ENCODE measurements around the gene NLGN2.

The NLGN2 gene

DNA sequence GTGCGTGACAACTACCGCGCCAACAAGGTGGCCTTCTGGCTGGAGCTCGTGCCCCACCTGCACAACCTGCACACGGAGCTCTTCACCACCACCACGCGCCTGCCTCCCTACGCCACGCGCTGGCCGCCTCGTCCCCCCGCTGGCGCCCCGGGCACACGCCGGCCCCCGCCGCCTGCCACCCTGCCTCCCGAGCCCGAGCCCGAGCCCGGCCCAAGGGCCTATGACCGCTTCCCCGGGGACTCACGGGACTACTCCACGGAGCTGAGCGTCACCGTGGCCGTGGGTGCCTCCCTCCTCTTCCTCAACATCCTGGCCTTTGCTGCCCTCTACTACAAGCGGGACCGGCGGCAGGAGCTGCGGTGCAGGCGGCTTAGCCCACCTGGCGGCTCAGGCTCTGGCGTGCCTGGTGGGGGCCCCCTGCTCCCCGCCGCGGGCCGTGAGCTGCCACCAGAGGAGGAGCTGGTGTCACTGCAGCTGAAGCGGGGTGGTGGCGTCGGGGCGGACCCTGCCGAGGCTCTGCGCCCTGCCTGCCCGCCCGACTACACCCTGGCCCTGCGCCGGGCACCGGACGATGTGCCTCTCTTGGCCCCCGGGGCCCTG lies 9.5 kb downstream of the NLGN2 start:
- H3K27me3 ChIP-seq (replicated peaks; ENCODE audit: control insufficient read depth, insufficient read depth, low read length) = no peaks in the 10 kb centered on the region
- H3K9ac ChIP-seq (ENCODE audit: low read length) = no peak overlapping the region
- H3K4me1 ChIP-seq (ENCODE audit: control insufficient read depth, insufficient read depth, low read length) = peaks cover 18% of the 10 kb centered on the region
- H3K4me3 ChIP-seq (ENCODE audit: low read length) = no peak overlapping the region
- H3K36me3 ChIP-seq (ENCODE audit: control insufficient read depth, insufficient read depth, low read length, severe bottlenecking) = peaks cover 6% of the 10 kb centered on the region
- no peak for DNase-seq (ENCODE audit: low read depth)
- peaks cover 3% of the 10 kb centered on the region for H3K9me3 ChIP-seq (ENCODE audit: control insufficient read depth, low read length)

DNA sequence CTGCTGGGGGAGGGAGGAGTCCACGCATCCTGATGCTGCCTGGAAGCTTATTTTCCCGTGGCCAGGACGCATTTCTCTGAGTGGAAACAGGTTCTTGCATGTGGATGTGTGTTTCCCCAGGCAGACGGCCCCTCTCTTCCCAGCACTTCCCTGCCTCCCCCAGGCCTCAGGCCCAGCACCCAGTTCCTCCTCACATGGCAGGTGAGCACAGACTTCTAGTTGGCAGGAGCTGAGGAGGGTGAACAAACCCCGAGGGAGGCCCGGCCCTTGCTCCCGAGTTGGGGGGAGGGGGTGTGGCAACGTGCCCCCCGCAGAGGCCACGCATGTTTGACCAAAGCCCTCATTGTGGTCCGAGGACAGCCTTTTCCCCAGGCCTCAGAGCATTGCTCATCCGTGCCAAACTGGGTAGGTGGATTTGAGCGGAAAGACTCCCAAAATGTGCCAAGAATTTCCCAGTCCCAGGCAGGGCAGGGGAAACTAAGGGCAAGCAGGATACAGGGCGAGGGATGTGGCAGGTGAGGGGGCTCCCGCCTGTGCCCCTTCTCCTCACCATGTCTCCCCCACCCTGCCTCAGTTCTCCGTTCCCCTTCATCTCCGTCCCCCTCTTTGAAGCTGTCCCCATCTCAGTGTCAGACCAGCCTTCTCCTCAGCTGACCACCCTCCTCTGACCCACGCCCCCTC lies 11.0 kb downstream of the NLGN2 start:
- no peak overlapping the region for H3K9ac ChIP-seq (ENCODE audit: low read length)
- DNase-seq (ENCODE audit: low read depth) = no peak
- peaks cover 3% of the 10 kb centered on the region for H3K4me1 ChIP-seq (ENCODE audit: control insufficient read depth, insufficient read depth, low read length)
- no peak overlapping the region for H3K4me3 ChIP-seq (ENCODE audit: low read length)
- H3K27me3 ChIP-seq (replicated peaks; ENCODE audit: control insufficient read depth, insufficient read depth, low read length) = no peaks in the 10 kb centered on the region
- H3K9me3 ChIP-seq (ENCODE audit: control insufficient read depth, low read length) = peaks cover 3% of the 10 kb centered on the region
- H3K36me3 ChIP-seq (ENCODE audit: control insufficient read depth, insufficient read depth, low read length, severe bottlenecking) = peaks cover 6% of the 10 kb centered on the region

- no peak for DNase-seq (ENCODE audit: low read depth)
- peaks cover 3% of the 10 kb centered on the region for H3K9me3 ChIP-seq (ENCODE audit: control insufficient read depth, low read length)
Observed at GRCh38 chr17:7419819-7420610, 12.4 kb downstream of the NLGN2 start, which contains the start of gene SPEM1. SPEM1 (plus strand) TSS chr17:7420324; CDS start chr17:7420385, 61 bp downstream.

GRCh38 chr17:7421186-7421585 lies 13.5 kb downstream of the NLGN2 start:
- DNase-seq (ENCODE audit: low read depth) = no peak
- Histone ChIP-seq H3K4me3 (ENCODE audit: low read length) (no peak overlapping the region), H3K9me3 (ENCODE audit: control insufficient read depth, low read length) (peaks cover 3% of the 10 kb centered on the region), H3K27me3 (replicated peaks; ENCODE audit: control insufficient read depth, insufficient read depth, low read length) (no peaks in the 10 kb centered on the region), H3K9ac (ENCODE audit: low read length) (no peak overlapping the region), H3K4me1 (ENCODE audit: control insufficient read depth, insufficient read depth, low read length) (no peaks in the 10 kb centered on the region), H3K36me3 (ENCODE audit: control insufficient read depth, insufficient read depth, low read length, severe bottlenecking) (peaks cover 6% of the 10 kb centered on the region)

More at GRCh38 chr17:7419819-7420610, 12.4 kb downstream of the NLGN2 start, which contains the start of gene SPEM1:
- Histone ChIP-seq H3K27me3 (replicated peaks; ENCODE audit: control insufficient read depth, insufficient read depth, low read length) (no peaks in the 10 kb centered on the region), H3K36me3 (ENCODE audit: control insufficient read depth, insufficient read depth, low read length, severe bottlenecking) (peaks cover 6% of the 10 kb centered on the region), H3K4me1 (ENCODE audit: control insufficient read depth, insufficient read depth, low read length) (no peaks in the 10 kb centered on the region), H3K9ac (ENCODE audit: low read length) (no peak within 1 kb of the TSS), H3K4me3 (ENCODE audit: low read length) (no peak within 1 kb of the TSS)

DNA sequence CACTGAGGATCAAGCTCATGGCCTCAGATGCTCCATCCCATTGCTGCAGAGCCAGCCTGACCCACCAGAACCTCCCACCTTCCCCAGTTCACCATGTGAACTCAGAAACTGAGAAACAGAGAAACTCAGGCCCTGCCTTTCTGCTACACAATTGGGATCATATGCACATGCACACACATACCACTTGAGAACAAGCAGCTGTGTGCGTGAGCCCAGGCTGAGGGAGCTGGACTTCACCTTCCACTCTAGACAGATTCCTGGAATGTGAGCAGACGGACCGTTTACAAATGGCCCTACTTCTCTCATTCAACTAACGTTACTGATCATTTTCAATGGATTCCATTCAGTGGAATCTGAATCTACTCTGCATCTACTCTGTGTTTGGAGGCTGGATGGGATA lies 16.0 kb downstream of the NLGN2 start:
- no peak for DNase-seq (ENCODE audit: low read depth)
- Histone ChIP-seq H3K4me1 (ENCODE audit: control insufficient read depth, insufficient read depth, low read length) (no peaks in the 10 kb centered on the region), H3K9me3 (ENCODE audit: control insufficient read depth, low read length) (peaks cover 3% of the 10 kb centered on the region)

GRCh38 chr17:7425316-7425715 lies 17.7 kb downstream of the NLGN2 start, which contains the start of gene SPEM2:
SPEM2 (plus strand) TSS chr17:7425616; CDS start chr17:7425689, 73 bp downstream.
- DNase-seq (ENCODE audit: low read depth) = no peak
- no peaks in the 10 kb centered on the region for H3K27me3 ChIP-seq (replicated peaks; ENCODE audit: control insufficient read depth, insufficient read depth, low read length)
- H3K4me1 ChIP-seq (ENCODE audit: control insufficient read depth, insufficient read depth, low read length) = no peaks in the 10 kb centered on the region
- peaks cover 3% of the 10 kb centered on the region for H3K9me3 ChIP-seq (ENCODE audit: control insufficient read depth, low read length)
- H3K36me3 ChIP-seq (ENCODE audit: control insufficient read depth, insufficient read depth, low read length, severe bottlenecking) = no peaks in the 10 kb centered on the region
- H3K4me3 ChIP-seq (ENCODE audit: low read length) = no peak within 1 kb of the TSS
- H3K9ac ChIP-seq (ENCODE audit: low read length) = no peak within 1 kb of the TSS

More for the DNA sequence above, 16.0 kb downstream of the NLGN2 start:
- H3K4me3 ChIP-seq (ENCODE audit: low read length) = no peak overlapping the region
- no peak overlapping the region for H3K9ac ChIP-seq (ENCODE audit: low read length)
- no peaks in the 10 kb centered on the region for H3K27me3 ChIP-seq (replicated peaks; ENCODE audit: control insufficient read depth, insufficient read depth, low read length)
- no peaks in the 10 kb centered on the region for H3K36me3 ChIP-seq (ENCODE audit: control insufficient read depth, insufficient read depth, low read length, severe bottlenecking)

DNA sequence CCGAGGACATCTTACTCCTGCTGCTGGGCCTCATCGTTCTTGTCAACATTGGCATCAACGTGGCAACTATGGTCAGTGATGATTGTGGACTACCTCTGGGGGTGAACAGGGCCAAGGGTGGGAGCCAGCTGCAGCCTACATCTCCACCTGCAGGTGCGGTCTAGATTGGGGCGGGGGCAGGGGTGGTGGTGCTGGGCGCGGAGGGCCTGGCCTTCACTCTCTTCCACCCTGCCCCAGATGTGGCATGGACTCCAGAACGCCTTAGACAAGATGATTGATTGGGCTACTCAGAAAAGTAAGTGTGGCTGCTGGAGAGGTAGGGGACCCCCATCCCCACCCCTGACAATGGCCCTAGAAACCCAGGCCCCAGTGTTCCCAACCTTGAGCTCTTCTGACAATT lies 18.1 kb downstream of the NLGN2 start:
- H3K4me3 ChIP-seq (ENCODE audit: low read length) = no peak overlapping the region
- no peak for DNase-seq (ENCODE audit: low read depth)
- H3K36me3 ChIP-seq (ENCODE audit: control insufficient read depth, insufficient read depth, low read length, severe bottlenecking) = no peaks in the 10 kb centered on the region
- peaks cover 1% of the 10 kb centered on the region for H3K9me3 ChIP-seq (ENCODE audit: control insufficient read depth, low read length)
- H3K9ac ChIP-seq (ENCODE audit: low read length) = no peak overlapping the region
- no peaks in the 10 kb centered on the region for H3K27me3 ChIP-seq (replicated peaks; ENCODE audit: control insufficient read depth, insufficient read depth, low read length)
- no peaks in the 10 kb centered on the region for H3K4me1 ChIP-seq (ENCODE audit: control insufficient read depth, insufficient read depth, low read length)

DNA sequence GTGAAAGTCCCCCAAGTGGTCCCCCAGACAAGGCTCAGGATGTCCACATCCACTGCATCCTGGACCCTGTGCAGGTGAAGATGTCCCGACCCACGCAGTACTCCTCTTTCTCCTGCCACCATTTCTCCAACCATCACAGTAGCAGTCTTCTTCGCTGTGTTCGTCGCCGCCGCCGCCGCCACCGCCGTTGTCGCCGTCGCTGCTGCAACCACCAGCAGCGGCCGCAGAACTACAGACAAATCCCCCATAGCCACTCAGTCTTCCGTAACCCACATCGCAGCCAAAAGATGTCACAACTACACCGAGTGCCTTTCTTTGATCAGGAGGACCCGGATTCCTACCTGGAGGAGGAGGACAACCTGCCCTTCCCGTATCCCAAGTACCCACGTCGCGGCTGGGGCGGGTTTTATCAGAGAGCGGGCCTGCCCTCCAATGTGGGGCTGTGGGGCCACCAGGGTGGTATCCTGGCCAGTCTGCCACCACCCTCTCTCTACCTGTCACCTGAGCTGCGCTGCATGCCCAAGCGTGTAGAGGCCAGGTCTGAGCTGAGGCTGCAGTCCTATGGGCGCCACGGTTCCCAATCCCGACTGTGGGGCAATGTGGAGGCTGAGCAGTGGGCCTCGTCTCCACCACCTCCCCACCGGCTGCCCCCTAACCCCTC lies 18.7 kb downstream of the NLGN2 start:
- H3K27me3 ChIP-seq (replicated peaks; ENCODE audit: control insufficient read depth, insufficient read depth, low read length) = no peaks in the 10 kb centered on the region
- no peaks in the 10 kb centered on the region for H3K36me3 ChIP-seq (ENCODE audit: control insufficient read depth, insufficient read depth, low read length, severe bottlenecking)
- no peak overlapping the region for H3K9ac ChIP-seq (ENCODE audit: low read length)
- no peaks in the 10 kb centered on the region for H3K9me3 ChIP-seq (ENCODE audit: control insufficient read depth, low read length)
- H3K4me1 ChIP-seq (ENCODE audit: control insufficient read depth, insufficient read depth, low read length) = no peaks in the 10 kb centered on the region
- no peak for DNase-seq (ENCODE audit: low read depth)
- no peak overlapping the region for H3K4me3 ChIP-seq (ENCODE audit: low read length)

DNA sequence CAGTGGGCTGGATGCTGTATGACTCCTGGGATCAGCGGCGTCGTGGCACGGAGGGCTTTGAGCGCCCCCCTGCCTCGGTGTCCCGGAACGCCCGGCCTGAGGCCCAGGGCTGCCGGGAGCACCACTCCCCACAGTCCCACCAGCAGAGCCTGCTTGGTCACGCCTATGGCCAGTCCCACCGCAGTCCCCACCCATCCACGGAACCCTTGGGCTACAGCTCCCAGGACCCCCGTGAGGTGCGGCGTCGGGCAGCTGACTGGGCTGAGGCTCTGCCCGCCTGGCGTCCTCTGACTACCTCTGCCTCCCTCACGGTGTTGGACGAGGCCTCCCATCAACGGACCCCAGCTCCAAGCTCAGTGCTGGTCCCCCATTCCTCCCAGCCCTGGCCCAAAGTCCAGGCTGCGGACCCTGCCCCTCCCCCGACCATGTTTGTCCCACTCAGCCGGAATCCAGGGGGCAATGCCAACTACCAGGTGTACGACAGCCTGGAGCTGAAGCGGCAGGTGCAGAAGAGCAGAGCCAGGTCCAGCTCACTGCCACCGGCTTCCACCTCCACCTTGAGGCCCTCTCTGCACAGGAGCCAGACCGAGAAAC lies 19.3 kb downstream of the NLGN2 start:
- no peak for DNase-seq (ENCODE audit: low read depth)
- Histone ChIP-seq H3K4me3 (ENCODE audit: low read length) (no peak overlapping the region), H3K36me3 (ENCODE audit: control insufficient read depth, insufficient read depth, low read length, severe bottlenecking) (no peaks in the 10 kb centered on the region), H3K9me3 (ENCODE audit: control insufficient read depth, low read length) (no peaks in the 10 kb centered on the region), H3K9ac (ENCODE audit: low read length) (no peak overlapping the region), H3K4me1 (ENCODE audit: control insufficient read depth, insufficient read depth, low read length) (no peaks in the 10 kb centered on the region), H3K27me3 (replicated peaks; ENCODE audit: control insufficient read depth, insufficient read depth, low read length) (no peaks in the 10 kb centered on the region)

DNA sequence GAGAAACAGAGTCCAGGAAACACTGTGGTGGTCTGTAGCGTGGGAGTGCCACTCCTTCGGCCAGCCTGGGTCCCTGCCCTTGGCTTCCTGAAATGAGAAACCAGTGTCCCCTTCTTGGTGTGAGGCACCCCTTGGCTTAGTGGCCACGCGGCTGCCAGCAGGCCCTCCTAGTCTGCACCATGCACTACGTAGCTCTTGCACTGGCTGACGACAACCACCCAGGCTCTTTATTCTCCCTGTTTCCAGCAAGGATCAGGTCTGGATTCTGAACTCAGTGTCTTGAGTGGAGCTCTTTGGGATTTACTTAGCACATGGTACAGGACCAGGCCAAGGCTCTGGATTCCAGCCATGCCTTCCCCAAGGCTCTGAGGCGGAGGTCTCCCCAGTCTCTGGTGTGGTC lies 19.9 kb downstream of the NLGN2 start:
- no peak for DNase-seq (ENCODE audit: low read depth)
- H3K4me1 ChIP-seq (ENCODE audit: control insufficient read depth, insufficient read depth, low read length) = no peaks in the 10 kb centered on the region
- no peak overlapping the region for H3K9ac ChIP-seq (ENCODE audit: low read length)
- H3K36me3 ChIP-seq (ENCODE audit: control insufficient read depth, insufficient read depth, low read length, severe bottlenecking) = no peaks in the 10 kb centered on the region
- H3K4me3 ChIP-seq (ENCODE audit: low read length) = no peak overlapping the region
- H3K27me3 ChIP-seq (replicated peaks; ENCODE audit: control insufficient read depth, insufficient read depth, low read length) = no peaks in the 10 kb centered on the region
- no peaks in the 10 kb centered on the region for H3K9me3 ChIP-seq (ENCODE audit: control insufficient read depth, low read length)
